ENCODE data around the gene ALAS2.

DNA sequence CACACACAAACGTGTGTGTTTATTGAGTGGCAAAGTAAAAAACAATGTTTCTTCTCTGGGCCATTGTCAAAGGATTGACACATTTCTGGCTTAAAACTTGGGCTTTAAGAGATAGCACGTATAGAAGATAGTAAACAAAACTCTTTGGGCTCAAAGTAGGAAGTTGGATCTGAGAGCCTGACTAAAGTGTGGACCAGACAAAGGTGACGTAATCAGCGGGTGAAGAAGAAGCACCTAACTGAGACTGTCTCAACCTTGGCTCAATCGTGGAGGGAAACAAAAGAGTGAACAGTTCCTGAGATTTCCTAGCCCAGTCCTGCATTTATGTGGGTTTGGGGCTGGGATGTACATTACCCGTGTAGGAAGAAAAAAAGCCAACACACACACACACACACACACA is 50.4 kb downstream of the ALAS2 start:
- TF ChIP-seq EZH2 (IDR thresholded peaks at IDR 0.05; ENCODE audit: borderline replicate concordance, low read length), result no peak
- TF ChIP-seq, protein P1, sequence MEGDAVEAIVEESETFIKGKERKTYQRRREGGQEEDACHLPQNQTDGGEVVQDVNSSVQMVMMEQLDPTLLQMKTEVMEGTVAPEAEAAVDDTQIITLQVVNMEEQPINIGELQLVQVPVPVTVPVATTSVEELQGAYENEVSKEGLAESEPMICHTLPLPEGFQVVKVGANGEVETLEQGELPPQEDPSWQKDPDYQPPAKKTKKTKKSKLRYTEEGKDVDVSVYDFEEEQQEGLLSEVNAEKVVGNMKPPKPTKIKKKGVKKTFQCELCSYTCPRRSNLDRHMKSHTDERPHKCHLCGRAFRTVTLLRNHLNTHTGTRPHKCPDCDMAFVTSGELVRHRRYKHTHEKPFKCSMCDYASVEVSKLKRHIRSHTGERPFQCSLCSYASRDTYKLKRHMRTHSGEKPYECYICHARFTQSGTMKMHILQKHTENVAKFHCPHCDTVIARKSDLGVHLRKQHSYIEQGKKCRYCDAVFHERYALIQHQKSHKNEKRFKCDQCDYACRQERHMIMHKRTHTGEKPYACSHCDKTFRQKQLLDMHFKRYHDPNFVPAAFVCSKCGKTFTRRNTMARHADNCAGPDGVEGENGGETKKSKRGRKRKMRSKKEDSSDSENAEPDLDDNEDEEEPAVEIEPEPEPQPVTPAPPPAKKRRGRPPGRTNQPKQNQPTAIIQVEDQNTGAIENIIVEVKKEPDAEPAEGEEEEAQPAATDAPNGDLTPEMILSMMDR (IDR thresholded peaks at IDR 0.05; ENCODE audit: low read length), result no peak
